Measurements from ENCODE around the gene DHODH.

DNA sequence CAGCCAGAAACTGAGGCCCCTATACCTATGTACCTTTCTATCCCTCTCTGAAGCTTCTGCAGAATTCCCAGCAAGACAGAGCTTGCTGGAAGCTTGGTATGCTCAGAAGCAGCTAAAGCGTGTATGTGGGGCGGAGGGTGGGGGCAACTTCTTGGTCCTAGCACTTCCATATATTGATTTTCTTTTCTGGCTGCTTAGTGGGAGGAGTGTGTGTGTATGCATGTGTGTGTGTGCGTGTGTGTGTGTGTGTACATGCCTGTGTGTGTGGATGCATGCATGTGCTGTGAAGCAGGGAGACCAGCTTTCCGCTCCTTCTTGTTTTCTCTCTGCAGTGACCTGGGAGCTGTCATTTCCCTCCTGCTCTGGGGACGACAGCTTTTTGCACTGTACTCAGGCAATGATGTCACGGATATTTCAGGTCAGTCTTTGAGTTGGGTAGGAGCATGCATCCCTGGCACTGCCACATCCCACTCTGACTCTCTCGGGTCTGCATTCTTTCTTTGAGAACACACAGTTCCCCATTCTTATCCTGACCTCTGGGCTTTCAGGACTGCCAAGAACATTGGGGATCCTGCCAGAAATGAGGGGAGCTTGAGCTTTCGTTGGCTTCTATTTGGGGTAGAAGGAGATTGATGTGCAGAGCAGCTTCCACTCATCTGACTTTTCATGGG is 65.2 kb downstream of the DHODH start:
- TF ChIP-seq, protein P1, sequence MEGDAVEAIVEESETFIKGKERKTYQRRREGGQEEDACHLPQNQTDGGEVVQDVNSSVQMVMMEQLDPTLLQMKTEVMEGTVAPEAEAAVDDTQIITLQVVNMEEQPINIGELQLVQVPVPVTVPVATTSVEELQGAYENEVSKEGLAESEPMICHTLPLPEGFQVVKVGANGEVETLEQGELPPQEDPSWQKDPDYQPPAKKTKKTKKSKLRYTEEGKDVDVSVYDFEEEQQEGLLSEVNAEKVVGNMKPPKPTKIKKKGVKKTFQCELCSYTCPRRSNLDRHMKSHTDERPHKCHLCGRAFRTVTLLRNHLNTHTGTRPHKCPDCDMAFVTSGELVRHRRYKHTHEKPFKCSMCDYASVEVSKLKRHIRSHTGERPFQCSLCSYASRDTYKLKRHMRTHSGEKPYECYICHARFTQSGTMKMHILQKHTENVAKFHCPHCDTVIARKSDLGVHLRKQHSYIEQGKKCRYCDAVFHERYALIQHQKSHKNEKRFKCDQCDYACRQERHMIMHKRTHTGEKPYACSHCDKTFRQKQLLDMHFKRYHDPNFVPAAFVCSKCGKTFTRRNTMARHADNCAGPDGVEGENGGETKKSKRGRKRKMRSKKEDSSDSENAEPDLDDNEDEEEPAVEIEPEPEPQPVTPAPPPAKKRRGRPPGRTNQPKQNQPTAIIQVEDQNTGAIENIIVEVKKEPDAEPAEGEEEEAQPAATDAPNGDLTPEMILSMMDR (conservative IDR thresholded peaks at IDR 0.05; ENCODE audit: low read depth in 2 of 2): no peak
- TF ChIP-seq NANOG (IDR thresholded peaks at IDR 0.05; ENCODE audit: borderline replicate concordance): no peak
- no peak for TF ChIP-seq REST (IDR thresholded peaks at IDR 0.05; ENCODE audit: unreplicated experiment)
- no peak for TF ChIP-seq POLR2AphosphoS5 (IDR thresholded peaks at IDR 0.05; ENCODE audit: low read depth)
- TF ChIP-seq EZH2 (IDR thresholded peaks at IDR 0.05; ENCODE audit: low read depth, unreplicated experiment): no peak
